GM23338 (cell line): ENCODE results near the gene SIL1. TPM values are rescaled to one million over a fixed set of nuclear protein-coding genes. Genes with fewer than 3 reads are reported as not detected.

Source experiments
- ATAC-seq: fragments of 200-7000 bp; cut with Tn5 transposase; 3 replicates; pipeline ENCODE4 v1.9.1; 2020
- DNase-seq: peaks from one replicate; pipeline ENCODE4 v3.0.0-alpha.2; 2015; ENCODE audit warnings: low spot score
- H2AFZ ChIP-seq: fragments of 200-600 bp; sonication (generic); 2 replicates; pipeline ENCODE4 v1.8.0; 2016; ENCODE audit warnings: antibody characterized with exemption, mild to moderate bottlenecking, moderate library complexity
- H3F3A ChIP-seq: fragments of 200-600 bp; sonication (generic); replicated peaks from 2 replicates; pipeline ENCODE4 v1.8.0; 2017; ENCODE audit warnings: antibody characterized with exemption, mixed run types, low read depth
- H3K27ac ChIP-seq: fragments of 200-600 bp; sonication (generic); 2 replicates; pipeline ENCODE4 v1.6.1; 2016; ENCODE audit warnings: low read depth
- H3K27me3 ChIP-seq: fragments of 200-600 bp; sonication (generic); 2 replicates; pipeline ENCODE4 v1.8.0; 2016; ENCODE audit warnings: mild to moderate bottlenecking, mixed run types, moderate library complexity; ENCODE audit not compliant: insufficient read depth
- H3K36me3 ChIP-seq: fragments of 200-600 bp; sonication (generic); 2 replicates; pipeline ENCODE4 v1.8.0; 2016; ENCODE audit warnings: mild to moderate bottlenecking; ENCODE audit not compliant: insufficient read depth
- H3K4me1 ChIP-seq: fragments of 200-600 bp; sonication (generic); 2 replicates; pipeline ENCODE4 v1.8.0; 2016; ENCODE audit warnings: mild to moderate bottlenecking, moderate library complexity; ENCODE audit not compliant: insufficient read depth
- H3K4me2 ChIP-seq: fragments of 200-600 bp; sonication (generic); 2 replicates; pipeline ENCODE4 v1.7.1; 2017; ENCODE audit warnings: mixed run types
- H3K4me3 ChIP-seq: fragments of 200-600 bp; sonication (generic); 2 replicates; pipeline ENCODE4 v1.6.1; 2016; ENCODE audit warnings: mixed run types
- H3K79me2 ChIP-seq: fragments of 200-600 bp; sonication (generic); replicated peaks from 2 replicates; pipeline ENCODE4 v1.8.0; 2017; ENCODE audit warnings: mild to moderate bottlenecking; ENCODE audit not compliant: insufficient read depth
- H3K9me2 ChIP-seq: fragments of 200-600 bp; sonication (generic); 2 replicates; pipeline ENCODE4 v1.8.0; 2017; ENCODE audit not compliant: insufficient read depth
- H4K20me1 ChIP-seq: fragments of 200-600 bp; sonication (generic); replicated peaks from 2 replicates; pipeline ENCODE4 v1.8.0; 2017; ENCODE audit warnings: mild to moderate bottlenecking; ENCODE audit not compliant: insufficient read depth
- H3K27ac Mint-ChIP-seq: 2 replicates; pipeline ENCODE4 v1.8.0; 2020; ENCODE audit warnings: inconsistent platforms, mild to moderate bottlenecking, moderate library complexity, mixed read lengths
- H3K27me3 Mint-ChIP-seq: 3 replicates; pipeline ENCODE4 v1.8.0; 2022; ENCODE audit warnings: low read depth, mild to moderate bottlenecking, moderate library complexity, mixed read lengths, inconsistent platforms; ENCODE audit not compliant: insufficient read depth, poor library complexity
- H3K36me3 Mint-ChIP-seq: 3 replicates; pipeline ENCODE4 v1.8.0; 2021; ENCODE audit warnings: low read depth, mild to moderate bottlenecking, inconsistent platforms, moderate library complexity, mixed read lengths
- H3K4me1 Mint-ChIP-seq: 3 replicates; pipeline ENCODE4 v1.8.0; 2020; ENCODE audit warnings: mild to moderate bottlenecking, inconsistent platforms, mixed read lengths
- H3K4me3 Mint-ChIP-seq: 3 replicates; pipeline ENCODE4 v1.8.0; 2021; ENCODE audit warnings: moderate library complexity, mild to moderate bottlenecking, inconsistent platforms, mixed read lengths
- H3K9me3 Mint-ChIP-seq: 3 replicates; pipeline ENCODE4 v1.8.0; 2020; ENCODE audit warnings: moderate library complexity, mild to moderate bottlenecking, inconsistent platforms, mixed read lengths
- CREB1 ChIP-seq: fragments of 250-450 bp; sonication (Bioruptor Pico); IDR thresholded peaks from 2 replicates; pipeline ENCODE4 v1.5.0; 2020; ENCODE audit warnings: low read depth, mild to moderate bottlenecking, moderate library complexity
- EZH2phosphoT487 ChIP-seq: fragments of 200-600 bp; sonication (generic); IDR thresholded peaks from one replicate; pipeline ENCODE4 v1.8.1; 2018; ENCODE audit warnings: antibody characterized with exemption; ENCODE audit not compliant: unreplicated experiment
- JUNB ChIP-seq: IDR thresholded peaks from one replicate; pipeline ENCODE4 v1.6.1; 2016; ENCODE audit warnings: antibody characterized with exemption; ENCODE audit not compliant: unreplicated experiment
- POLR2AphosphoS5 ChIP-seq: IDR thresholded peaks from 2 replicates; pipeline ENCODE4 v1.6.1; 2016; ENCODE audit warnings: antibody characterized with exemption, low read depth
- STAT1 ChIP-seq: IDR thresholded peaks from one replicate; pipeline ENCODE4 v1.6.1; 2016; ENCODE audit warnings: antibody characterized with exemption; ENCODE audit not compliant: unreplicated experiment
- polyA plus RNA-seq: library from polyadenylated mRNA; unstranded; fragments of >200 nt; fragmentation: Nextera tagmentation; extraction: Ambion mirVana; gene quantifications from 2 replicates; pipeline ENCODE4 v1.2.1, GENCODE V29; 2016
- total RNA-seq: library from RNA; depleted of rRNA; stranded (reverse); fragments of >200 nt; shearing (Covaris generic); gene quantifications from 2 replicates; pipeline ENCODE4 v1.2.3, GENCODE V29; 2014
- TF ChIP-seq, protein P1 (sequence below), 2 experiments: fragments of 200-600 bp in 1 of 2; sonication (generic) in 1 of 2; conservative IDR thresholded peaks; 2 replicates each; pipeline versions ENCODE4 v1.5.1 to v1.6.1; 2016 to 2017; ENCODE audit warnings: antibody characterized with exemption in 2 of 2, low read depth in 2 of 2, mild to moderate bottlenecking in 2 of 2, moderate library complexity in 1 of 2
- TF ChIP-seq, protein P2 (sequence below): IDR thresholded peaks from one replicate; pipeline ENCODE4 v1.6.1; 2018; ENCODE audit warnings: antibody characterized with exemption; ENCODE audit not compliant: unreplicated experiment
- TF ChIP-seq, protein P3 (sequence below): fragments of 250-450 bp; sonication (Bioruptor Pico); IDR thresholded peaks from 2 replicates; pipeline ENCODE4 v1.5.0; 2020; ENCODE audit warnings: mild to moderate bottlenecking, moderate library complexity
- TF ChIP-seq, protein P4 (sequence below): IDR thresholded peaks from 2 replicates; pipeline ENCODE4 v1.6.1; 2016; ENCODE audit warnings: antibody characterized with exemption

The SIL1 gene
- total and polyA plus RNA-seq, 2 experiments from 2014 or later = 5.5 to 5.9 TPM

DNA sequence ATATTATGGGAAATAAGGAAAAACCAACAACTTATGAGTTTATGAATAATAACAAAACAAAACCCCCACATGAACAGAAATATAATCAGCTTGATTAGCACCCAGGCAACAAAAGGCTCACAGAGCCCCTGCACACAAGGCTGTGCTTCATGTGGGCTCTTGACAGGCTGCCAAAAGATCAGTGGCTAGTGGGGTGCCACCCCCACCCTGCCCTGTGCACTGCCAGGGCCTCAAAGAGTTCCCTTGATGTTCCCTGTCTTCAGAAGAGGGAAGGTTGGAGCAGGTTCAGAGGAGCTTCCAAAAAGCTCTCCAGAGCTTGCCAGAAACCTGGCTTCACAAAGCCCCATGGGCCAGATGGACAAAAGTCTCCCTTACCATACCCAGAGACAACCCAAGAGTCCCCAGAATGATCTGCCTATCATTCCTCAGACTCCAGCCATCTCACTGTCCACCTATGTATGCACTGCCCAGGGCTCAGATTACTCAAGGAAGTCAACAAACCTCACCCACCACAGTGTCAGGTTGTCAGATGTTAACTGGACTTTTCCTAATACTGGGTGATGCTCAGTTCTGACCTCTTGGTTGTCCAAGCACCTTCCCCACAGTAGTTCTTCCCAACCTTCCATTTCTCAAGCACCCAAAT is 87.5 kb downstream of the SIL1 start:
- no peak for ATAC-seq
- Histone ChIP-seq H2AFZ (no peak overlapping the region), H3F3A (no peaks in the 10 kb centered on the region), H3K4me1 (peaks cover 11% of the 10 kb centered on the region; the same call in 1 of the 2 replicates), H3K79me2 (no peaks in the 10 kb centered on the region), H3K27ac (no peak overlapping the region), H3K9me2 (no peaks in the 10 kb centered on the region), H4K20me1 (no peaks in the 10 kb centered on the region), H3K4me2 (no peak overlapping the region), H3K27me3 (no peaks in the 10 kb centered on the region), H3K4me3 (no peak overlapping the region), H3K36me3 (no peaks in the 10 kb centered on the region)
- DNase-seq = no peak
- Mint-ChIP-seq H3K9me3 (peaks cover 12% of the 10 kb centered on the region), H3K27ac (no peak overlapping the region), H3K4me1 (peaks cover 22% of the 10 kb centered on the region), H3K4me3 (no peak overlapping the region), H3K36me3 (peaks cover 11% of the 10 kb centered on the region), H3K27me3 (no peaks in the 10 kb centered on the region)
- TF ChIP-seq, protein P1, sequence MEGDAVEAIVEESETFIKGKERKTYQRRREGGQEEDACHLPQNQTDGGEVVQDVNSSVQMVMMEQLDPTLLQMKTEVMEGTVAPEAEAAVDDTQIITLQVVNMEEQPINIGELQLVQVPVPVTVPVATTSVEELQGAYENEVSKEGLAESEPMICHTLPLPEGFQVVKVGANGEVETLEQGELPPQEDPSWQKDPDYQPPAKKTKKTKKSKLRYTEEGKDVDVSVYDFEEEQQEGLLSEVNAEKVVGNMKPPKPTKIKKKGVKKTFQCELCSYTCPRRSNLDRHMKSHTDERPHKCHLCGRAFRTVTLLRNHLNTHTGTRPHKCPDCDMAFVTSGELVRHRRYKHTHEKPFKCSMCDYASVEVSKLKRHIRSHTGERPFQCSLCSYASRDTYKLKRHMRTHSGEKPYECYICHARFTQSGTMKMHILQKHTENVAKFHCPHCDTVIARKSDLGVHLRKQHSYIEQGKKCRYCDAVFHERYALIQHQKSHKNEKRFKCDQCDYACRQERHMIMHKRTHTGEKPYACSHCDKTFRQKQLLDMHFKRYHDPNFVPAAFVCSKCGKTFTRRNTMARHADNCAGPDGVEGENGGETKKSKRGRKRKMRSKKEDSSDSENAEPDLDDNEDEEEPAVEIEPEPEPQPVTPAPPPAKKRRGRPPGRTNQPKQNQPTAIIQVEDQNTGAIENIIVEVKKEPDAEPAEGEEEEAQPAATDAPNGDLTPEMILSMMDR (conservative IDR thresholded peaks at IDR 0.05; ENCODE audit: low read depth in 2 of 2) = no peak
- TF ChIP-seq STAT1 (no peak), POLR2AphosphoS5 (no peak), CREB1 (no peak), EZH2phosphoT487 (no peak), JUNB (no peak)
- TF ChIP-seq, protein P2, sequence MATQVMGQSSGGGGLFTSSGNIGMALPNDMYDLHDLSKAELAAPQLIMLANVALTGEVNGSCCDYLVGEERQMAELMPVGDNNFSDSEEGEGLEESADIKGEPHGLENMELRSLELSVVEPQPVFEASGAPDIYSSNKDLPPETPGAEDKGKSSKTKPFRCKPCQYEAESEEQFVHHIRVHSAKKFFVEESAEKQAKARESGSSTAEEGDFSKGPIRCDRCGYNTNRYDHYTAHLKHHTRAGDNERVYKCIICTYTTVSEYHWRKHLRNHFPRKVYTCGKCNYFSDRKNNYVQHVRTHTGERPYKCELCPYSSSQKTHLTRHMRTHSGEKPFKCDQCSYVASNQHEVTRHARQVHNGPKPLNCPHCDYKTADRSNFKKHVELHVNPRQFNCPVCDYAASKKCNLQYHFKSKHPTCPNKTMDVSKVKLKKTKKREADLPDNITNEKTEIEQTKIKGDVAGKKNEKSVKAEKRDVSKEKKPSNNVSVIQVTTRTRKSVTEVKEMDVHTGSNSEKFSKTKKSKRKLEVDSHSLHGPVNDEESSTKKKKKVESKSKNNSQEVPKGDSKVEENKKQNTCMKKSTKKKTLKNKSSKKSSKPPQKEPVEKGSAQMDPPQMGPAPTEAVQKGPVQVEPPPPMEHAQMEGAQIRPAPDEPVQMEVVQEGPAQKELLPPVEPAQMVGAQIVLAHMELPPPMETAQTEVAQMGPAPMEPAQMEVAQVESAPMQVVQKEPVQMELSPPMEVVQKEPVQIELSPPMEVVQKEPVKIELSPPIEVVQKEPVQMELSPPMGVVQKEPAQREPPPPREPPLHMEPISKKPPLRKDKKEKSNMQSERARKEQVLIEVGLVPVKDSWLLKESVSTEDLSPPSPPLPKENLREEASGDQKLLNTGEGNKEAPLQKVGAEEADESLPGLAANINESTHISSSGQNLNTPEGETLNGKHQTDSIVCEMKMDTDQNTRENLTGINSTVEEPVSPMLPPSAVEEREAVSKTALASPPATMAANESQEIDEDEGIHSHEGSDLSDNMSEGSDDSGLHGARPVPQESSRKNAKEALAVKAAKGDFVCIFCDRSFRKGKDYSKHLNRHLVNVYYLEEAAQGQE = no peak
- TF ChIP-seq, protein P3, sequence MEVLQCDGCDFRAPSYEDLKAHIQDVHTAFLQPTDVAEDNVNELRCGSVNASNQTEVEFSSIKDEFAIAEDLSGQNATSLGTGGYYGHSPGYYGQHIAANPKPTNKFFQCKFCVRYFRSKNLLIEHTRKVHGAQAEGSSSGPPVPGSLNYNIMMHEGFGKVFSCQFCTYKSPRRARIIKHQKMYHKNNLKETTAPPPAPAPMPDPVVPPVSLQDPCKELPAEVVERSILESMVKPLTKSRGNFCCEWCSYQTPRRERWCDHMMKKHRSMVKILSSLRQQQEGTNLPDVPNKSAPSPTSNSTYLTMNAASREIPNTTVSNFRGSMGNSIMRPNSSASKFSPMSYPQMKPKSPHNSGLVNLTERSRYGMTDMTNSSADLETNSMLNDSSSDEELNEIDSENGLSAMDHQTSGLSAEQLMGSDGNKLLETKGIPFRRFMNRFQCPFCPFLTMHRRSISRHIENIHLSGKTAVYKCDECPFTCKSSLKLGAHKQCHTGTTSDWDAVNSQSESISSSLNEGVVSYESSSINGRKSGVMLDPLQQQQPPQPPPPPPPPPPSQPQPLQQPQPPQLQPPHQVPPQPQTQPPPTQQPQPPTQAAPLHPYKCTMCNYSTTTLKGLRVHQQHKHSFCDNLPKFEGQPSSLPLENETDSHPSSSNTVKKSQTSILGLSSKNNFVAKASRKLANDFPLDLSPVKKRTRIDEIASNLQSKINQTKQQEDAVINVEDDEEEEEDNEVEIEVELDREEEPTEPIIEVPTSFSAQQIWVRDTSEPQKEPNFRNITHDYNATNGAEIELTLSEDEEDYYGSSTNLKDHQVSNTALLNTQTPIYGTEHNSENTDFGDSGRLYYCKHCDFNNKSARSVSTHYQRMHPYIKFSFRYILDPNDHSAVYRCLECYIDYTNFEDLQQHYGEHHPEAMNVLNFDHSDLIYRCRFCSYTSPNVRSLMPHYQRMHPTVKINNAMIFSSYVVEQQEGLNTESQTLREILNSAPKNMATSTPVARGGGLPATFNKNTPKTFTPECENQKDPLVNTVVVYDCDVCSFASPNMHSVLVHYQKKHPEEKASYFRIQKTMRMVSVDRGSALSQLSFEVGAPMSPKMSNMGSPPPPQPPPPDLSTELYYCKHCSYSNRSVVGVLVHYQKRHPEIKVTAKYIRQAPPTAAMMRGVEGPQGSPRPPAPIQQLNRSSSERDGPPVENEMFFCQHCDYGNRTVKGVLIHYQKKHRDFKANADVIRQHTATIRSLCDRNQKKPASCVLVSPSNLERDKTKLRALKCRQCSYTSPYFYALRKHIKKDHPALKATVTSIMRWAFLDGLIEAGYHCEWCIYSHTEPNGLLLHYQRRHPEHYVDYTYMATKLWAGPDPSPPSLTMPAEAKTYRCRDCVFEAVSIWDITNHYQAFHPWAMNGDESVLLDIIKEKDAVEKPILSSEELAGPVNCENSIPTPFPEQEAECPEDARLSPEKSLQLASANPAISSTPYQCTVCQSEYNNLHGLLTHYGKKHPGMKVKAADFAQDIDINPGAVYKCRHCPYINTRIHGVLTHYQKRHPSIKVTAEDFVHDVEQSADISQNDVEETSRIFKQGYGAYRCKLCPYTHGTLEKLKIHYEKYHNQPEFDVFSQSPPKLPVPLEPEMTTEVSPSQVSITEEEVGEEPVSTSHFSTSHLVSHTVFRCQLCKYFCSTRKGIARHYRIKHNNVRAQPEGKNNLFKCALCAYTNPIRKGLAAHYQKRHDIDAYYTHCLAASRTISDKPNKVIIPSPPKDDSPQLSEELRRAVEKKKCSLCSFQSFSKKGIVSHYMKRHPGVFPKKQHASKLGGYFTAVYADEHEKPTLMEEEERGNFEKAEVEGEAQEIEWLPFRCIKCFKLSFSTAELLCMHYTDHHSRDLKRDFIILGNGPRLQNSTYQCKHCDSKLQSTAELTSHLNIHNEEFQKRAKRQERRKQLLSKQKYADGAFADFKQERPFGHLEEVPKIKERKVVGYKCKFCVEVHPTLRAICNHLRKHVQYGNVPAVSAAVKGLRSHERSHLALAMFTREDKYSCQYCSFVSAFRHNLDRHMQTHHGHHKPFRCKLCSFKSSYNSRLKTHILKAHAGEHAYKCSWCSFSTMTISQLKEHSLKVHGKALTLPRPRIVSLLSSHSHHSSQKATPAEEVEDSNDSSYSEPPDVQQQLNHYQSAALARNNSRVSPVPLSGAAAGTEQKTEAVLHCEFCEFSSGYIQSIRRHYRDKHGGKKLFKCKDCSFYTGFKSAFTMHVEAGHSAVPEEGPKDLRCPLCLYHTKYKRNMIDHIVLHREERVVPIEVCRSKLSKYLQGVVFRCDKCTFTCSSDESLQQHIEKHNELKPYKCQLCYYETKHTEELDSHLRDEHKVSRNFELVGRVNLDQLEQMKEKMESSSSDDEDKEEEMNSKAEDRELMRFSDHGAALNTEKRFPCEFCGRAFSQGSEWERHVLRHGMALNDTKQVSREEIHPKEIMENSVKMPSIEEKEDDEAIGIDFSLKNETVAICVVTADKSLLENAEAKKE (CRISPR knock-in tag) = no peak
- TF ChIP-seq, protein P4, sequence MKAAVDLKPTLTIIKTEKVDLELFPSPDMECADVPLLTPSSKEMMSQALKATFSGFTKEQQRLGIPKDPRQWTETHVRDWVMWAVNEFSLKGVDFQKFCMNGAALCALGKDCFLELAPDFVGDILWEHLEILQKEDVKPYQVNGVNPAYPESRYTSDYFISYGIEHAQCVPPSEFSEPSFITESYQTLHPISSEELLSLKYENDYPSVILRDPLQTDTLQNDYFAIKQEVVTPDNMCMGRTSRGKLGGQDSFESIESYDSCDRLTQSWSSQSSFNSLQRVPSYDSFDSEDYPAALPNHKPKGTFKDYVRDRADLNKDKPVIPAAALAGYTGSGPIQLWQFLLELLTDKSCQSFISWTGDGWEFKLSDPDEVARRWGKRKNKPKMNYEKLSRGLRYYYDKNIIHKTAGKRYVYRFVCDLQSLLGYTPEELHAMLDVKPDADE = no peak
